A673 (cell line): ENCODE data around the gene EHD4. TPM values are rescaled to one million over a fixed set of nuclear protein-coding genes. Genes with fewer than 3 reads are reported as not detected.

ENCODE experiments used
- BruUV-seq: library from RNA; stranded (reverse); fragments of 400-500 nt; replicated peaks from 2 replicates; lab custom pipeline; 2021; lab: Mats Ljungman, UMichigan
- CTCF ChIA-PET: fragments of 300-600 bp; sonication (Branson Sonifier 250); formaldehyde crosslinking; loops from one replicate; lab custom pipeline; 2022; ENCODE audit warnings: antibody characterized with exemption; lab: Charles Lee
- POLR2A ChIA-PET: fragments of 300-600 bp; sonication (Branson Sonifier 250); formaldehyde crosslinking; loops from one replicate; lab custom pipeline; 2022; ENCODE audit warnings: antibody characterized with exemption; ENCODE audit not compliant: low non-redundant PET; lab: Charles Lee
- DNase-seq: peaks from one replicate; pipeline ENCODE4 v3.0.0-alpha.2; 2015; ENCODE audit warnings: low spot score
- H3K27ac ChIP-seq: fragments of 200-600 bp; sonication (generic); 2 replicates; pipeline ENCODE4 v1.5.1; 2016; ENCODE audit warnings: mixed run types, low read depth, mild to moderate bottlenecking, mixed read lengths, antibody characterized with exemption, low read length; ENCODE audit not compliant: poor library complexity, severe bottlenecking
- H3K27me3 ChIP-seq: fragments of 200-600 bp; sonication (generic); replicated peaks from 2 replicates; pipeline ENCODE4 v1.6.1; 2017; ENCODE audit warnings: mixed run types, low read depth, mild to moderate bottlenecking, mixed read lengths, antibody characterized with exemption, low read length; ENCODE audit not compliant: insufficient read depth, poor library complexity
- H3K36me3 ChIP-seq: fragments of 200-600 bp; sonication (generic); 2 replicates; pipeline ENCODE4 v1.6.1; 2016; ENCODE audit warnings: mixed run types, mild to moderate bottlenecking, mixed read lengths, antibody characterized with exemption, low read length; ENCODE audit not compliant: insufficient read depth, poor library complexity, severe bottlenecking
- H3K4me1 ChIP-seq: fragments of 200-600 bp; sonication (generic); 2 replicates; pipeline ENCODE4 v1.6.1; 2017; ENCODE audit warnings: mixed run types, mild to moderate bottlenecking, mixed read lengths, antibody characterized with exemption, low read length; ENCODE audit not compliant: insufficient read depth, poor library complexity, severe bottlenecking
- H3K4me3 ChIP-seq: fragments of 200-600 bp; sonication (generic); 2 replicates; pipeline ENCODE4 v1.5.1; 2016; ENCODE audit warnings: low read depth, mixed run types, mild to moderate bottlenecking, mixed read lengths, low read length; ENCODE audit not compliant: poor library complexity, severe bottlenecking
- H3K9me3 ChIP-seq: fragments of 200-600 bp; sonication (generic); 2 replicates; pipeline ENCODE4 v1.6.1; 2016; ENCODE audit warnings: mixed run types, low read depth, mild to moderate bottlenecking, mixed read lengths, antibody characterized with exemption, low read length; ENCODE audit not compliant: poor library complexity, severe bottlenecking
- EZH2 ChIP-seq: fragments of 200-600 bp; sonication (generic); IDR thresholded peaks from 2 replicates; pipeline ENCODE4 v1.6.1; 2017; ENCODE audit warnings: borderline replicate concordance, low read depth, mild to moderate bottlenecking, mixed read lengths, antibody characterized with exemption, low read length; ENCODE audit not compliant: poor library complexity, severe bottlenecking
- intact Hi-C: fragments of 100-400 bp; cut with micrococcal nuclease; formaldehyde crosslinking; loops from one replicate; pipeline ENCODE4 v1.10.0; 2022; ENCODE audit not compliant: unreplicated experiment
- total RNA-seq: library from RNA; stranded (reverse); gene quantifications from 2 replicates; pipeline ENCODE4 v1.2.3, GENCODE V29; 2021
- TF ChIP-seq, protein P1 (sequence below): fragments of 300-800, 200-600 bp; sonication (generic); conservative IDR thresholded peaks from 2 replicates; pipeline ENCODE4 v1.5.1; 2017; ENCODE audit warnings: low read depth, mild to moderate bottlenecking, antibody characterized with exemption, low read length, moderate library complexity, mixed read lengths

The EHD4 gene
- total RNA-seq, 1 experiment from 2014 or later: 29.4 TPM

DNA sequence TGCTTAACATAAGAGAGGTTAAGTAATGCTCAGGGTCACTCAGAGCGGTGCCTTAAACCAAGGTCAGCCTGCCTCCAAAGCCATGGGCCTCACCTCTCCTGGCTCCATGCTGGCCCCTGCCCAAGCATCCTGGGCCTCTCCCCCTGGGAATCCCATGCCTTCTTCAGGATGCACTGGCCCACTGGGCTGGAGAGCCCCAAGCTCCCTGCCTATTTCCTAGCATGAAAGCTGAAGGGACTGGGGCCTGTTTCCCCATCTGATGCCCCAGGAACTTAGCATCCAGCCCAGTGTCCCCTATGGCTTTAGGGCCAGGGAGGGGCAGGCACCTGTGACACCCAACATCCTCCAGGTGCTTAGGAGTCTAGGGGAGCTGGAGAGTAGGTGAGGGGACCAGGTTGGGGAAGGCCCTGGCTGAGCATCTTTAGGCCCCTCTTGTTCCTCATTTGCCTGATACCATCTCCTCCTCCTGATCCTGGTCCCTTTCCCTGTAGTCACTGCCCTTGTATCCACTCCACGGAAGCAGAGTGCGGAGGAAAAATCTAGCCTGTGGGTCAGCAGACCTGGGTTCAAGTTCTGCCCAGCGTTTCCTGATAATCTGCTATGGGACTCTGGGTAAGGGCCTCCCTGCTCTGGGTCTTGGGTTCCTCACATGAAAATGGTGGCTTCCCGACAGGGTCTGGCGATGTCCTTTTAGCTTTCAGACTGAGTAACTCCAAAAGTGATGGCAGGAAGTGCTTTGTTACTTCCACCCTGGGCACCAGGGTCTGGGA lies 28.6 kb downstream of the EHD4 start:
- no peak for DNase-seq
- no peak for TF ChIP-seq EZH2
- TF ChIP-seq, protein P1, sequence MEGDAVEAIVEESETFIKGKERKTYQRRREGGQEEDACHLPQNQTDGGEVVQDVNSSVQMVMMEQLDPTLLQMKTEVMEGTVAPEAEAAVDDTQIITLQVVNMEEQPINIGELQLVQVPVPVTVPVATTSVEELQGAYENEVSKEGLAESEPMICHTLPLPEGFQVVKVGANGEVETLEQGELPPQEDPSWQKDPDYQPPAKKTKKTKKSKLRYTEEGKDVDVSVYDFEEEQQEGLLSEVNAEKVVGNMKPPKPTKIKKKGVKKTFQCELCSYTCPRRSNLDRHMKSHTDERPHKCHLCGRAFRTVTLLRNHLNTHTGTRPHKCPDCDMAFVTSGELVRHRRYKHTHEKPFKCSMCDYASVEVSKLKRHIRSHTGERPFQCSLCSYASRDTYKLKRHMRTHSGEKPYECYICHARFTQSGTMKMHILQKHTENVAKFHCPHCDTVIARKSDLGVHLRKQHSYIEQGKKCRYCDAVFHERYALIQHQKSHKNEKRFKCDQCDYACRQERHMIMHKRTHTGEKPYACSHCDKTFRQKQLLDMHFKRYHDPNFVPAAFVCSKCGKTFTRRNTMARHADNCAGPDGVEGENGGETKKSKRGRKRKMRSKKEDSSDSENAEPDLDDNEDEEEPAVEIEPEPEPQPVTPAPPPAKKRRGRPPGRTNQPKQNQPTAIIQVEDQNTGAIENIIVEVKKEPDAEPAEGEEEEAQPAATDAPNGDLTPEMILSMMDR: no peak
- H3K4me1 ChIP-seq: peaks cover 13% of the 10 kb centered on the region
- POLR2A ChIA-PET: no interaction called here
- CTCF ChIA-PET: no interaction called here
- no peaks in the 10 kb centered on the region for H3K9me3 ChIP-seq
- no peak overlapping the region for H3K4me3 ChIP-seq
- H3K27me3 ChIP-seq: no peaks in the 10 kb centered on the region
- intact Hi-C loops: no loop called here
- H3K36me3 ChIP-seq: no peaks in the 10 kb centered on the region
- H3K27ac ChIP-seq: peak overlapping the region; percentile 64
- BruUV-seq: no TSS peak

DNA sequence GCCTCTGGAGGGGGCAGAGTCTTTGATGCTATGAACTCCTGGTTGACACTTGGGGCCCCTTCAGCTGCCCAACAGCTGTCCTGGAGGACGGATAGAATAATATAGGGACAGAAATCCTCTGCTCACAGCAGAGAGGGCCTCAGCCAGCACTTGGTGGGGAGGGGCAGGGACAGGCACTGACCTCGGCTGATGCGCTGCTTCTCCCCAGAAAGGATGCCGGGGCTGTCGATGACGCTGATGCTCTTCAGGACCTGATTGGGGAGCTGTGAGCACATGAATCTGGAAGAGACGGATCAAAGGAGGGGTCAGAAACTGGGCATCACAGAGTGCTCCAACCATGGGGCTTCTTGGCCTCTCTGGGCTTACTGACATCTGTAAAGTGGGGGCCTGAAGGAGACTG lies 29.5 kb downstream of the EHD4 start:
- peaks cover 13% of the 10 kb centered on the region for H3K4me1 ChIP-seq
- intact Hi-C loops: no loop called here
- no peak overlapping the region for H3K4me3 ChIP-seq
- TF ChIP-seq, protein P1: no peak
- TF ChIP-seq EZH2: no peak
- H3K9me3 ChIP-seq: no peaks in the 10 kb centered on the region
- CTCF ChIA-PET: no interaction called here
- no TSS peak for BruUV-seq
- DNase-seq: no peak
- POLR2A ChIA-PET: no interaction called here
- no peak overlapping the region for H3K27ac ChIP-seq
- H3K27me3 ChIP-seq: no peaks in the 10 kb centered on the region
- no peaks in the 10 kb centered on the region for H3K36me3 ChIP-seq

- ChIA-PET CTCF (no interaction called here), POLR2A (interaction anchor here (0.6 kb wide), 1 partner anchor 7 kb away, joined by 8 read pairs; no protein-coding TSS in a partner anchor)
- H3K9me3 ChIP-seq: no peaks in the 10 kb centered on the region
- DNase-seq: no peak
- peaks cover 13% of the 10 kb centered on the region for H3K4me1 ChIP-seq
- no peak for TF ChIP-seq EZH2
- TF ChIP-seq, protein P1: no peak
- H3K27ac ChIP-seq: no peak overlapping the region
- H3K36me3 ChIP-seq: no peaks in the 10 kb centered on the region
- BruUV-seq: no TSS peak
- intact Hi-C loops: no loop called here
- H3K4me3 ChIP-seq: no peak overlapping the region
- no peaks in the 10 kb centered on the region for H3K27me3 ChIP-seq
These were observed 30.5 kb downstream of the EHD4 start for GRCh38 chr15:41941644-41942415.
